ENCODE measurements around the gene FTSJ1. TPM values are rescaled to one million over a fixed set of nuclear protein-coding genes. Genes with fewer than 3 reads are reported as not detected.
"Not testable (repeated sequence)": the region's sequence is repeated elsewhere in the genome, so short reads cannot be mapped to it uniquely, and the experiment has no call there.

FTSJ1 gene
- 10 to 100 TPM; 13.3 to 21.8 TPM for total RNA-seq
- 10 to 100 TPM; 14.3 to 19.6 TPM for polyA plus RNA-seq

GRCh38 chrX:48475774-48476577 lies at the start of gene FTSJ1:
FTSJ1 (plus strand) TSS chrX:48476199; CDS start chrX:48478048, 1,849 bp downstream.
- Histone ChIP-seq H3K4me3 (ENCODE audit: low read depth in 1 of 3, low read length in 3 of 3) (peak within 1 kb of the TSS; percentile 73 to 90 (median 83)), H3K9me3 (ENCODE audit: control insufficient read depth in 4 of 4, low read length in 3 of 4) (no peaks in the 10 kb centered on the region), H3K4me1 (ENCODE audit: control insufficient read depth in 4 of 4, insufficient read depth in 4 of 4, low read length in 3 of 4) (peaks cover 0 to 9% (median 6%) of the 10 kb centered on the region in 4 donors), H3K9ac (ENCODE audit: low read depth in 1 of 2, low read length in 2 of 2) (peak within 1 kb of the TSS; percentile 65 to 71), H3K27ac (ENCODE audit: low read depth in 1 of 2, low read length in 2 of 2) (peak within 1 kb of the TSS; percentile 77 to 78), H3K27me3 (ENCODE audit: control insufficient read depth in 4 of 4, insufficient read depth in 4 of 4, low read length in 3 of 4) (no peaks in the 10 kb centered on the region), H3K36me3 (ENCODE audit: control insufficient read depth in 4 of 4, insufficient read depth in 3 of 4, low read depth in 1 of 4, low read length in 3 of 4) (peaks cover 0 to 3% (median 2%) of the 10 kb centered on the region in 4 donors)
- DNase-seq (ENCODE audit: low spot score): peak; percentile 80
- TF ChIP-seq SP1 (IDR thresholded peaks at IDR 0.05) (peak; percentile 47), REST (IDR thresholded peaks at IDR 0.05) (no peak), ATF3 (IDR thresholded peaks at IDR 0.05) (no peak), JUND (IDR thresholded peaks at IDR 0.05) (peak in 1 of 2 donors; percentile 35), RXRA (IDR thresholded peaks at IDR 0.05) (peak; percentile 23 to 55), GABPA (IDR thresholded peaks at IDR 0.05 in 1 of 2, conservative IDR thresholded peaks at IDR 0.05 in 1 of 2) (peak in 1 of 2 donors; percentile 78), FOXA2 (IDR thresholded peaks at IDR 0.05) (no peak), ZBTB33 (IDR thresholded peaks at IDR 0.05) (peak; percentile 93), YY1 (IDR thresholded peaks at IDR 0.05) (peak; percentile 99), FOXA1 (IDR thresholded peaks at IDR 0.05) (peak; percentile 36), MAX (IDR thresholded peaks at IDR 0.05) (peak; percentile 87), RAD21 (IDR thresholded peaks at IDR 0.05) (peak in 1 of 2 donors; percentile 27), NR2F2 (IDR thresholded peaks at IDR 0.05) (no peak), CTCF (IDR thresholded peaks at IDR 0.05; ENCODE audit: low read depth, low read length, missing input control) (no peak), HNF4G (IDR thresholded peaks at IDR 0.05) (no peak), TAF1 (conservative IDR thresholded peaks at IDR 0.05) (no peak), EGR1 (IDR thresholded peaks at IDR 0.05; ENCODE audit: low read depth in 2 of 2) (peak in 1 of 2 donors; percentile 51), HNF4A (conservative IDR thresholded peaks at IDR 0.05) (peak; percentile 14 to 35)
- under 1% methylated on average over 75 of the region's 75 CpGs for WGBS

- not testable (repeated sequence) for H3K4me3 ChIP-seq (ENCODE audit: low read depth in 1 of 3, low read length in 3 of 3); H3K36me3 ChIP-seq (ENCODE audit: control insufficient read depth in 4 of 4, insufficient read depth in 3 of 4, low read depth in 1 of 4, low read length in 3 of 4); H3K4me1 ChIP-seq (ENCODE audit: control insufficient read depth in 4 of 4, insufficient read depth in 4 of 4, low read length in 3 of 4); H3K27me3 ChIP-seq (ENCODE audit: control insufficient read depth in 4 of 4, insufficient read depth in 4 of 4, low read length in 3 of 4); DNase-seq (ENCODE audit: low spot score); H3K27ac ChIP-seq (ENCODE audit: low read depth in 1 of 2, low read length in 2 of 2); H3K9ac ChIP-seq (ENCODE audit: low read depth in 1 of 2, low read length in 2 of 2); H3K9me3 ChIP-seq (ENCODE audit: control insufficient read depth in 4 of 4, low read length in 3 of 4)
- WGBS: no CpG with 5 or more reads among the region's 12 CpGs
Measured at GRCh38 chrX:48427027-48427716, 48.8 kb upstream of the FTSJ1 start.

GRCh38 chrX:48429606-48430005 lies 46.4 kb upstream of the FTSJ1 start:
- 61% methylated on average over 5 of the region's 5 CpGs for WGBS
- not testable (repeated sequence) for DNase-seq (ENCODE audit: low spot score); H3K27me3 ChIP-seq (ENCODE audit: control insufficient read depth in 4 of 4, insufficient read depth in 4 of 4, low read length in 3 of 4); H3K4me3 ChIP-seq (ENCODE audit: low read depth in 1 of 3, low read length in 3 of 3); H3K9ac ChIP-seq (ENCODE audit: low read depth in 1 of 2, low read length in 2 of 2); H3K4me1 ChIP-seq (ENCODE audit: control insufficient read depth in 4 of 4, insufficient read depth in 4 of 4, low read length in 3 of 4); H3K36me3 ChIP-seq (ENCODE audit: control insufficient read depth in 4 of 4, insufficient read depth in 3 of 4, low read depth in 1 of 4, low read length in 3 of 4); H3K27ac ChIP-seq (ENCODE audit: low read depth in 1 of 2, low read length in 2 of 2); H3K9me3 ChIP-seq (ENCODE audit: control insufficient read depth in 4 of 4, low read length in 3 of 4)

All from liver (tissue), 9 donors.